Fibroblast of mammary gland (primary cell): ENCODE data around the gene FOSB.
A peak's percentile ranks its signal among the peaks of the same experiment; 100 is the strongest.

ENCODE experiments used
- DNase-seq: peaks from one replicate; pipeline ENCODE4 v3.0.0-alpha.2; 2010; ENCODE audit warnings: low read depth
- H3K4me3 ChIP-seq: 2 replicates; pipeline ENCODE4 v1.5.1; 2011; ENCODE audit warnings: low read depth, mild to moderate bottlenecking, low read length, moderate library complexity; ENCODE audit not compliant: control insufficient read depth
- TF ChIP-seq, protein P1 (sequence below): conservative IDR thresholded peaks from 2 replicates; pipeline ENCODE4 v1.5.1; 2011; ENCODE audit warnings: low read depth, low read length, inconsistent platforms; ENCODE audit not compliant: control insufficient read depth, insufficient read depth

FOSB gene

DNA sequence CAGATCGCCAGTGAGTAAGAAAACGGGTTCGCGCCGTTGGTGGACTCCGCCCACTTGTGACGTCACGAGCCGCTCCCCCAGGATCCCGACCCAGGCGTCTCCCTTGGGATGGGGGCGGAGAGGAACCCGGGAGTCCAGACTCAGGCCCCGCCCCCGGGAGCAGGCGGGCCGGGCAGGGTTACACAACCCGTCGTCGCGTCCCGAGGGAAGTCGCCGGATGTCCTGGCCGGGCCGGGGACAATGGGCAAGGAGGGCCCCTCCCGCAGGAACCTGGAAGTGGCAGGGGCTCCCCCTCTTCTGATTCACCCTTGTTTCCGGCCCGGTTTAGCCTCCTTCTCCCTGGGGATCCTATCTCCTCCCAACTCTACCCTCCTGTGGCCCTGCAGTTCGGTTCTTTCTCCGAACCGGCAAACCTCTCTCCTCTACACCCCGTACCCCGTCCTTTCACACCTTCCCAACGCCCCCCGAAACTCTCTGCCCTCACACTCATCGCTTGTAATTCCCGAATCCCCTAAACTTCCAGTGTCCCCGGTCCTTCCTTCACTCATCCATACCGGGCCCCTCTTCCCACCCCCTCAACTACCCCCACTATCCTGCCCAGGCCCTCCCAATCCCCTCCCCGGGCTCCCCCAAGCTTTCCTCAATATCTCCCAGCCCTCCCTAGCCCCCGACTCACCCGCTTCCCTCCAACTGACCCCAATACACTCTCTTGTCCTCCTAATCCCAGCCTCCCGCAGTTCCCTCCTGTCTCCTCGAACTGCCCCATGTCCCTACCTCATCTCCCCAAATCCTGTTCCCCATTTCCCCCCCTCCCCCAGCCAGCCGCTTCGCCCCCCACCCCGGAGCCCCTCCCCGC, 24.1 kb upstream of the FOSB start:
- TF ChIP-seq, protein P1, sequence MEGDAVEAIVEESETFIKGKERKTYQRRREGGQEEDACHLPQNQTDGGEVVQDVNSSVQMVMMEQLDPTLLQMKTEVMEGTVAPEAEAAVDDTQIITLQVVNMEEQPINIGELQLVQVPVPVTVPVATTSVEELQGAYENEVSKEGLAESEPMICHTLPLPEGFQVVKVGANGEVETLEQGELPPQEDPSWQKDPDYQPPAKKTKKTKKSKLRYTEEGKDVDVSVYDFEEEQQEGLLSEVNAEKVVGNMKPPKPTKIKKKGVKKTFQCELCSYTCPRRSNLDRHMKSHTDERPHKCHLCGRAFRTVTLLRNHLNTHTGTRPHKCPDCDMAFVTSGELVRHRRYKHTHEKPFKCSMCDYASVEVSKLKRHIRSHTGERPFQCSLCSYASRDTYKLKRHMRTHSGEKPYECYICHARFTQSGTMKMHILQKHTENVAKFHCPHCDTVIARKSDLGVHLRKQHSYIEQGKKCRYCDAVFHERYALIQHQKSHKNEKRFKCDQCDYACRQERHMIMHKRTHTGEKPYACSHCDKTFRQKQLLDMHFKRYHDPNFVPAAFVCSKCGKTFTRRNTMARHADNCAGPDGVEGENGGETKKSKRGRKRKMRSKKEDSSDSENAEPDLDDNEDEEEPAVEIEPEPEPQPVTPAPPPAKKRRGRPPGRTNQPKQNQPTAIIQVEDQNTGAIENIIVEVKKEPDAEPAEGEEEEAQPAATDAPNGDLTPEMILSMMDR = no peak
- peak overlapping the region; percentile 54 for H3K4me3 ChIP-seq
- DNase-seq = peak; percentile 84

DNA sequence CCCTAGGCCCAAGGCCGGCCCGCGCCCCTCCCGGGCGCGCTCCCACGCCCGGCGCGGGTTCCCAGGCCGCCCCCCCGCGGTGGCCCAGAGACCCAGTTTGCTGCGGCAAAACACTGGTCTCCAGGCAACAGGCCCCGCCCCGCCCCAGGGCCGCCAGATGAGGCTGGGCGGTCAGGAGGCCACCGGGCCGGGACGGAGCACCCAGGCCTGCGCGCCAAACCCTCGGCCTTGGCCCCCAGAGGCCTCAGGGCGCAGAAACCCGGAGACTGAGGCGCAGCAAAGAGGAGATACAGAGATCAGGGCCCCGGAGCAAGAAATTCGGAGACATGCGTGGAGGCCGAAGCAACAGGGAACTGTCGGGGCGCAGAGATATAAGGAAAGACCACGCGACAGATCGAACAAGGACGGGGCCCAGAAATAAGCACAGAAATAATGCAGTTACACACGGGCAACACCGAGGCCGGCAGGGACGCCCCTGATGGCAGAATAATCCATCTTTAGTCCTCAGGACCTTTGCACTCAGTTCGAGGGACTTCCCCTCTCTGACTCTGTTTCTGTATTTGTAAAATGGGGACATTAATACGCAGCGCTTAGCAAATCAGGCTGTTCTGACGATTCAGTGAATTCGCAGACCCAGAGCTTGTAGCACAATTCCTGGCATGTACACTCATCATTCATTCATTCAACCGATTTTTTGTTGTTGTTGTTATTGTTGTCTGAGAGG, 23.3 kb upstream of the FOSB start:
- peak overlapping the region; percentile 26 for H3K4me3 ChIP-seq
- DNase-seq = peak; percentile 72
- TF ChIP-seq, protein P1 = no peak

DNA sequence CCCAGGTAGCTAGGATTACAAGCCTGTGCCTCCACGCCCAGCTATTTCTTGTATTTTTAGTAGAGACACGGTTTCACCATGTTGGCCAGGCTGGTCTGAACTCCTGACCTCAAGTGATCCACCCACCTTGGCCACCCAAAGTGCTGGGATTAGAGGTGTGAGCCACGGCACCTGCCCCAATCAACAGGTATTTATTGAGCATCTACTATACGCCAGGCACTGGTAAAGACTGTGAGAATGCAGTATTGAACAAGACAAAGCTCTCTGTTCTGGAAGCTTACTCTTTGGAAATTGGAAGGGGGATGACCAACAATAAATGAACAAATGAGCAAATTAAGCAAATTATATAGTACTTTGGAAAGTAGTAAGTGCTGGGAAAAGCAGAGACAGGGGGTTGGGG, 22.7 kb upstream of the FOSB start:
- TF ChIP-seq, protein P1 = no peak
- H3K4me3 ChIP-seq = no peak overlapping the region
- no peak for DNase-seq

DNA sequence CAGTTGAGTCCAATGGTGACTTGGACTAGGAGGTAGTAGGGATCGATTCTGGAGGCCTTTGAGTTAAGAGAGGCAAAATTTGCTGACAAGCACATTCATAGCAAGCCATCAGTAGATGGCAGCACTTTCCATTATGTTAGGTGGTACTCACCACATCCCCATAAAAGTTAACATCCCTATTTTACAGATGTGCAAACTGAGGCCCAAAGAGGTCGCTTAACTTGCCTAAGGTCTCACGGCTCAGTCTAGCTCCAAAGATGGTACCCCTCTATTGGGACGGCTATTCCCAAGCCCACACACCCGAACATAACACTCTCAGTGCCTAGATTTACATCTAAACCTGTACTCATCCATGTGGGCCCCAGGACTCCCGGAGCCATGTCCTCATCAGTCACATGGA, 21.5 kb upstream of the FOSB start:
- H3K4me3 ChIP-seq = no peak overlapping the region
- DNase-seq = peak; percentile 69
- TF ChIP-seq, protein P1 = peak; percentile 58

DNA sequence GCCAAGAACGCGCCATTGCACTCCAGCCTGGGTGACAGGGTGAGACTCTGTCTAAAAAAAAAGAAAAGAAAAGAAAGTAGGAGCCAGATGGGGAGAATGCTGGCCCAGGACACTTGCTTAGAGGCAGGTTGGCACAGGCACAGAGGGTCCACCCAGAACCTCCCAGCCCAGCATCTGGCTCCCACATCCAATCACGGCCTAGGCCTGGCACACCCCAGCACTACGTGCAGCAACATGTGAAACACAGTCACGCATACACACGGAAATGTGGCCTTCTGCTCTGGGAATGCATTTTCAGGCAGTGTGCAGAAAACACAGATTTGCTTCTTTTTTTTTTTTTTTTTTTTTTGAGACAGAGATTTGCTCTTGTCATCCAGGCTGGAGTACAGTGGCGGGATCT, 20.9 kb upstream of the FOSB start:
- TF ChIP-seq, protein P1 = no peak
- no peak overlapping the region for H3K4me3 ChIP-seq
- DNase-seq = no peak

DNA sequence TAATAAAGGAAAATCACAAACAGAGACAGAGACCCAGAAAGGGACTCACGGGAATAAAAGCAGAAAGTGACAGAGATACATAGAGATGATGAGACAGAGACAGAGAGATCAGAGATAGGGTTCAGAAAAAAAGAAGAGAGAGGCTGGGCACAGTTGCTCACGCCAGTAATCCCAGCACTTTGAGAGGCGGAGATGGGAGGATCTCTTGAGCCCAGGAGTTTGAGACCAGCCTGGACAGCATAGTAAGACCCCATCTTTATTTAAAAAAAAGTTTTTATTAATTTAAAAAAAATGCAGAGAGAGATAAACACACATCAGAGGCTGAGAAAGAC, 19.4 kb upstream of the FOSB start:
- TF ChIP-seq, protein P1 = no peak
- H3K4me3 ChIP-seq = no peak overlapping the region
- DNase-seq = no peak

DNA sequence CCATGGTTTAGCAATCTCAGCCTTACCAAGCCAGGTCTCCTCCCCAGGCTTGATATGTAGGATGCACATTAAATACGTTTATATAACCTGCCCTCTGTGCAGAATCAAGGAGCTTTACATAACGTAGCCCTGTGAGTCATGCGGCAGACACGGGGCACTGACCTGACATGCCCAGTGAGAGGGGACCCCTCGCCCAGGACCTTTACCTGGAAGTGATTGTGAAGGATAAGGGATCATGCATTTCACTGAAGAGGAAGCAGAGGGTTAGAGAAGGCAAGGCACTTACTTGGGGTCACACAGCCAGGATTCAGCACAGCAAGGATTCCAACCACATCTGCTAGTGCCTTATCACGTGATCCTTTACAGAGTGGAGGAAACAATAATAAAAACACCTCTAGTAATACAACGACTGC, 18.9 kb upstream of the FOSB start:
- TF ChIP-seq, protein P1 = no peak
- H3K4me3 ChIP-seq = no peak overlapping the region
- no peak for DNase-seq
